GM12872 (cell line): ENCODE measurements around the gene LIPC.

Experiments used
- TF ChIP-seq, protein P1 (sequence below): IDR thresholded peaks from 3 replicates; pipeline ENCODE4 v1.5.1; 2011; ENCODE audit warnings: low read depth, mild to moderate bottlenecking, low read length, moderate library complexity; ENCODE audit not compliant: insufficient read depth

LIPC gene

DNA sequence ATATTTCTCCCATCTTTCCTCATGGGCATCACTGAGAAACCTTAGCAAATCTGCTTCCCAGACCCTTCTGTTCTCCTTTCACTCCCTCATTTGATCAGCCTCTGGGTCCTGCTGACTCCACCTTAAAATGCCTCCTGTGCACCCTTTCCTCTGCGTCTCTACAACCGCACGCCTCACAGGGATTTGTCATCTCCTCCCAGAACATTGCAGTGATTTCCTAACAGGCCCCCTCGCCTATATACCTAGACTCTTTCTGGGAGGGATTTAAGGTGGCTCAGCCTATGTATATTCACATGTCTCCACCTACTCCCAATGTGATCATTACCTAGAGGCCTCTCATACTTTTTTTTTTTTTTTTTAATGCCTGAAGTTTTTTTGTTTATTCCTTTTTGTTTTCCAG, 69.2 kb downstream of the LIPC start:
- TF ChIP-seq, protein P1, sequence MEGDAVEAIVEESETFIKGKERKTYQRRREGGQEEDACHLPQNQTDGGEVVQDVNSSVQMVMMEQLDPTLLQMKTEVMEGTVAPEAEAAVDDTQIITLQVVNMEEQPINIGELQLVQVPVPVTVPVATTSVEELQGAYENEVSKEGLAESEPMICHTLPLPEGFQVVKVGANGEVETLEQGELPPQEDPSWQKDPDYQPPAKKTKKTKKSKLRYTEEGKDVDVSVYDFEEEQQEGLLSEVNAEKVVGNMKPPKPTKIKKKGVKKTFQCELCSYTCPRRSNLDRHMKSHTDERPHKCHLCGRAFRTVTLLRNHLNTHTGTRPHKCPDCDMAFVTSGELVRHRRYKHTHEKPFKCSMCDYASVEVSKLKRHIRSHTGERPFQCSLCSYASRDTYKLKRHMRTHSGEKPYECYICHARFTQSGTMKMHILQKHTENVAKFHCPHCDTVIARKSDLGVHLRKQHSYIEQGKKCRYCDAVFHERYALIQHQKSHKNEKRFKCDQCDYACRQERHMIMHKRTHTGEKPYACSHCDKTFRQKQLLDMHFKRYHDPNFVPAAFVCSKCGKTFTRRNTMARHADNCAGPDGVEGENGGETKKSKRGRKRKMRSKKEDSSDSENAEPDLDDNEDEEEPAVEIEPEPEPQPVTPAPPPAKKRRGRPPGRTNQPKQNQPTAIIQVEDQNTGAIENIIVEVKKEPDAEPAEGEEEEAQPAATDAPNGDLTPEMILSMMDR: no peak

DNA sequence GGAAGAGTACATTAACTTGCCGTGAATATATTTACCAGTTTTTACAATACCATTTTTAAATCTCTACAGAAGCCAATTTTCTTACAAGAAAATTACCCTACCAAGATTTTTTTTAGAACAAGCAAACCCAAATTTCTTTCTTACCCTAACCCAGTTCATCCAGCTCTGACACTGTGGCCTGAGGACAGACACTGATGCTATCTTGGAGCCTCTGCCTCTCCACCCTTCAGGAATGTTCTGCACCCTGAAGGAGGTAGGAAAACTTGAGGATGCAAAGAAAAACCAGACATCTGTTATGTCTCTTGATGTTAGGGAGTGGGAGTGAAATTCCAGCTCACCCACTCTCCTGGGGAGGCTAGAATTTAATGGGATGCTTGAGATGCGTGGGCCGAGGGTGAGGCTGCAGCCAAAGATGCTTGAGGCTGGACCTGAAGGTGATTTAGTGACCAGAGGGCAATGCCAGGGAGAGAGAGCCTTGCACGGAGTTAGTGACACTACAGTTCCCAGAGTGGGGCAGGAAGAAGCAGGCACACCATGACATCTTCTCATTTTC, 69.9 kb downstream of the LIPC start:
- TF ChIP-seq, protein P1: no peak

DNA sequence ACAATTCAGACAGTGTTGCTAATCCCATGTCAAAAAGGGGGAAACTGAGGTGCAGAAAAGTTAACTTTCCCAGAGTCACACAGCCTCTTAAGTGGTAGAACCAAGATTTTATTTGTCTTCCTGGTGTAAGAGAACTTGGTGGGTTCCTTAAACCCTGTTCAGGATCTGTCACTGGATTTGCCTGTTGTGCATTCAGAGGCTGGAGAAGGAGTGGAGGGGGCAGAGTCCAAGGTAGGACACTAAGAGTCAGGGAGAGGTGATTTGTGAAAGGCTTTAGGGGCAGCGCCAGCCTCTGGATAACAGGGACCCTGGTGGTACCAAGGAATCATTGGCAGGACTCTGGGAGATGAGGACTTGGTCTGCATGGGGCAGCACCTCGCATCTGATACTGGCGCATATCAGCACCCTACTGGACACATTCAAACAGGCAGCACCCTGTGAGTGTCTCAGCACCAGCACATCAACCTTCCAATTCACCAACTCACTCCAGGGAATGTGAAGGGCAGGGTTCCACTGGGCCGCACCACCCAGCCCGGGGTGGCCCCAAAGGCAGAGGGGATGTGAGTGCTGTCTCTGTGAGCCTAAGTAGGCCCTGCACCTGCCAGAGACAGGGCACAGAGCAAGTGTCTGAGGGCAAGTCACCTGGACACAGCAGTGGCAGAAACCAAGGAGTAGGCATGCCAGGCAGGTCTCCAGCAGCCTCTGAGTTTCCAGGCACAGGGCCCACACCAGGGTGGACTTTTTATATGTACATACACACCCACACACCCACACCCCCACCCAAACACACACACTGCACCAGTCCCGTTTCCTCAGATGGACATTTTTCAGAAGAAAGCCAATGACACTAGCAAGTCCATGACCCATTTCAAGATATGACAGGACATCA, 71.6 kb downstream of the LIPC start:
- TF ChIP-seq, protein P1: no peak

DNA sequence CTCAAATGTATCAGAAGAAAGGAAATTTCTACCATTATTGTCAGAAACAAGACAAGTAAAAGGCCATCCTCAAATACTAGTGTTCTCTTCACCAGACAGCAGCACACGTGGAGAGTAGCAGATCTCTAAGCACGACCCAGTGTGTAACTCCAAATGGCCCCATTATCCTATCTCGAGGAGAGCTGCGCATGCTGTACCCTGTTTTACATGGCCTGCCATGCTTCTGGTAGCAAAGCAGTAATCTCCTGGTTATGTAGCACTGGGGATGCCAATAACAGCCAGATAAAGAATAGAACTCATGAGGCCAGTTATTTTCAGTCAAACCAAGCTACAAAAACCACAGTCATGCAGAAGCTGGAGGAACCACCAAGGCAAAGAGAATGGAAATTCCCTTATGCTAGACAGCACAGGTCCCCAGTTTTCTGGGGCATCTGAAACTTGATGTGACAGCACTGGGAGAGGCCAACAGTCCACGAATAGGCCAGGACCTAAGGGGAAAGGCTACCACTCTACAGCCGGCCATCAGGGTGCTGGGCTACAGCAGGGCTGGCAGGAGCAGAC, 73.0 kb downstream of the LIPC start:
- TF ChIP-seq, protein P1: no peak

DNA sequence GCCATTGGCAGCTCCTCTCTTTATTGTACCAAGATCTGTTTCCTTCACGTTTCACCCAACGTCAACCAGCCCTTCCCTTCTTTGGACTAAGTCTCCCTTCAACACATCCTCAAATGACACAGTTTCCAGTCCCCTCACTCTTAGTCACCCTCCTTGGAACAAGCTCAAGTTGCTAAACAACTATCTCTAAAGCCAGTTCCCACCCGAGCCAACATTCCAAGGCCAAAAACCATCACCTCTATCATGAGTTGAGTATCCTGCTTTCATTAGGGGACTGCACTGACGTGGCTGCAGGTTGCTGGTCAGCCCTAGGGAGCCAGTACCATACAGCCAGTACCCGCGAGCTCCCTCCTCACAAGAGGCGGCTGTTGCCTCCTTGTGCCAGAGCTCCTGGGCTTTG, 73.8 kb downstream of the LIPC start:
- TF ChIP-seq, protein P1: no peak

DNA sequence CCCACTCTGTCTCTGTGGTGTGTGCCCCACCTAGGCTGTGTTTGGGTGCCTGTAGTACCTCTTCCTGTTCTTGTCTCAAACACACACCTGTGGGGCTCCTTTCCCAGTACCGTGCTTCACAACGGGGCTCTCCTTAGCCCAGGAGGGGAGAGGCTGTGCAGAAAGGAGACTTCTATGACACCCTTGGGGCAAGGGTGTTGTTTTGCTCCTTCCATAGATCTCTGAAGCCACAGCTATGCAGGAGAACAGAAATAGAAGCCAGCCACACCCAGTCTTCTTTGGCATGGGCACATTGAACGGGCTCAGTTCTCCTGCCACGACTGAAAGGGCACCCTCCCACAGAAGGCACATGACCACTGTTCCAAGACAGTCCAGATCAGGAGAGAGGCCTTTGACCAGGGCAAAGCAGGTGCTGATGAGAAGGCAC, 74.3 kb downstream of the LIPC start:
- TF ChIP-seq, protein P1: no peak
